RWPE1 (cell line): Measurements from ENCODE around the gene KIF18B.

Experiments
- CTCF ChIA-PET: fragments of 350-600 bp; sonication (Branson Sonifier 250); formaldehyde crosslinking; extraction: SDS; loops from one replicate; lab custom pipeline; 2021; lab: Yijun Ruan, JAX
- POLR2A ChIA-PET: fragments of 400-600 bp; formaldehyde crosslinking; extraction: SDS; loops from one replicate; lab custom pipeline; 2020; ENCODE audit warnings: antibody characterized with exemption; ENCODE audit not compliant: low non-redundant PET; lab: Yijun Ruan, JAX
- DNase-seq: peaks from one replicate; pipeline ENCODE4 v3.0.0; 2012; ENCODE audit warnings: low spot score
- H3K27ac ChIP-seq: fragments of 450-650 bp; 2 replicates; pipeline ENCODE4 v1.5.1; 2017
- CTCF ChIP-seq: fragments of 450-650 bp; conservative IDR thresholded peaks from 2 replicates; pipeline ENCODE4 v1.5.1; 2017; ENCODE audit warnings: low read depth, mild to moderate bottlenecking

The KIF18B gene

GRCh38 chr17:44915321-44915726 is 32.2 kb downstream of the KIF18B start, which contains the start of gene GFAP:
Gene GFAP, minus strand, starts transcription at chr17:44915500. Its CDS starts 14 bp downstream, at chr17:44915486.
- no peak for DNase-seq
- H3K27ac ChIP-seq, result peak within 1 kb of the TSS; percentile 91
- ChIA-PET CTCF (interaction anchor here (0.6 to 1.1 kb wide), 3 partner anchors 17 to 107 kb away, joined by 3 to 6 read pairs (median 3); no protein-coding TSS in a partner anchor), POLR2A (no interaction called here)
- TF ChIP-seq CTCF, result no peak

- ChIA-PET POLR2A (no interaction called here), CTCF (interaction anchor here (1.0 kb wide), 1 partner anchor 84 kb away, joined by 6 read pairs; no protein-coding TSS in a partner anchor)
- no peak for DNase-seq
- no peak for TF ChIP-seq CTCF
- H3K27ac ChIP-seq, result peak overlapping the region; percentile 91
Observed at GRCh38 chr17:44914698-44915271, 32.8 kb downstream of the KIF18B start.

GRCh38 chr17:44914148-44914547 is 33.4 kb downstream of the KIF18B start:
- CTCF ChIA-PET, result interaction anchor here (1.0 kb wide), 1 partner anchor 83 kb away, joined by 6 read pairs; no protein-coding TSS in a partner anchor
- peak overlapping the region; percentile 91 for H3K27ac ChIP-seq
- TF ChIP-seq CTCF, result no peak
- no peak for DNase-seq
- POLR2A ChIA-PET, result no interaction called here

DNA sequence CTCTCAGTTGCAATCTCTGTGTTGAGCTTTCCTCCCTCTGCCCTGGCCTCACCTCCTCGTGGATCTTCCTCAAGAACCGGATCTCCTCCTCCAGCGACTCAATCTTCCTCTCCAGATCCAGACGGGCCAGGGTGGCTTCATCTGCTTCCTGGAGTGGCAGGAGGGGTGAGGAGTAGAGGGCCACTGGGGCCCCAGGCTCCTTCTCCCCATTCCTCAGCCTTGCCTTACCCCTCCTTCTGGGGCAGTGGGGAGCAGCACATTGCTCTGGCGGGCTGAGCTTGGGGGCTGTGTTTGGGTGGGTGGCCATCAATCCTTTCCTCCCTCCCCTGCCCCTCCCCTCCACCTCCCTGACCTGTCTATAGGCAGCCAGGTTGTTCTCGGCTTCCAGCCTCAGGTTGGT is 33.9 kb downstream of the KIF18B start:
- H3K27ac ChIP-seq, result peak overlapping the region; percentile 91
- ChIA-PET POLR2A (interaction anchor here (0.6 kb wide), 1 partner anchor 222 kb away, joined by 3 read pairs; the partner anchor contains the start of gene ACBD4), CTCF (no interaction called here)
- TF ChIP-seq CTCF, result no peak
- no peak for DNase-seq

DNA sequence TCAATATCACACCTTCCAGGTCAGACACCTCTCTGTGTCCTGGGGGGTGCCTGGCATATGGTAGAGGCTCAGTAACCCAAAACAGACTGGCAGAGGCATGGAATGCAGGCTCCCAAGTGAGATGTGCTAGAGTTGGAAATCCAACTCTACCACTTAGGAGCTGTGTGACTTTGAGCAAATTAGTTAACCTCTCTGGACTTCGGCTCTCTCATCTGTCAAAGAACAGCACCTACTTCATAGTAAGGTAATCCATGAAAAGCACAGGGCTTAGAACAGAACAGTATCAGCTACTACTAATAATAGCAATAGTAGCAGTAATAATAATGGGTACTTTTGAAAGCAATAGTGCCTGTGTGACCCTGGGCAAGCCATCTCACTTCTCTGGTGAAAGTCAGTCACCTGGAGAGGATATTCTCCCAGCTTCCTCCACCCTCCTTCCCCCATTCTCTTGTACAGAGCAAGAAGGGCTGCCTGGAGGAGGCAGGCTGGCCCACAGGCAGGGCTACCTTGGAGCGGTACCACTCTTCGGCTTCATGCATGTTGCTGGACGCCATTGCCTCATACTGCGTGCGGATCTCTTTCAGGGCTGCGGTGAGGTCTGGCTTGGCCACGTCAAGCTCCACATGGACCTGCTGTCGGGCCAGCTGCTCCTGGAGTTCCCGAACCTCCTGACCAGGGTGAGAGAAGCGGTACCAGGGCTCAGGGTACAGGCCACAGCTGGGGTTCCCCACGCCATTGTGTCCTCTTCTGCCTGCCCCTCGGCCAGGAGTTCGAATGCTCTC is 34.6 kb downstream of the KIF18B start:
- CTCF ChIA-PET, result interaction anchor here (0.7 kb wide), 1 partner anchor 111 kb away, joined by 3 read pairs; no protein-coding TSS in a partner anchor
- DNase-seq, result no peak
- POLR2A ChIA-PET, result interaction anchor here (0.6 kb wide), 1 partner anchor 223 kb away, joined by 3 read pairs; the partner anchor contains the start of gene ACBD4
- no peak for TF ChIP-seq CTCF
- peak overlapping the region; percentile 91; the same call in 1 of the 2 replicates for H3K27ac ChIP-seq
